Suprapubic skin (tissue), 4 donors: Measurements from ENCODE around the gene WDR76.
"Not testable (repeated sequence)": the region's sequence is repeated elsewhere in the genome, so short reads cannot be mapped to it uniquely, and the experiment has no call there.

Source experiments
- CTCF ChIP-seq, 2 donors: fragments of 200-600 bp in 1 of 2; fragments of 450-650 bp in 1 of 2; sonication (generic) in 1 of 2; IDR thresholded peaks; one replicate each; pipeline ENCODE4 v1.5.1; 2016 to 2019; ENCODE audit warnings: antibody characterized with exemption in 2 of 2, mild to moderate bottlenecking in 1 of 2, moderate library complexity in 1 of 2
- EP300 ChIP-seq: sonication (generic); formaldehyde crosslinking; IDR thresholded peaks from one replicate; pipeline ENCODE4 v1.6.1; 2017; ENCODE audit warnings: antibody characterized with exemption
- POLR2A ChIP-seq, 2 donors: fragments of 450-650 bp; IDR thresholded peaks; one replicate each; pipeline ENCODE4 v1.6.1; 2017; ENCODE audit warnings: antibody characterized with exemption in 2 of 2, mild to moderate bottlenecking in 2 of 2, moderate library complexity in 2 of 2
- POLR2AphosphoS5 ChIP-seq, 3 donors: sonication (generic); formaldehyde crosslinking; IDR thresholded peaks; one replicate each; pipeline ENCODE4 v1.6.1; 2017; ENCODE audit warnings: antibody characterized with exemption in 3 of 3

- TF ChIP-seq EP300; CTCF (IDR thresholded peaks at IDR 0.05); POLR2A (IDR thresholded peaks at IDR 0.05); POLR2AphosphoS5 (IDR thresholded peaks at IDR 0.05): not testable (repeated sequence)
Measured at GRCh38 chr15:43825305-43825704, 1.5 kb upstream of the WDR76 start.
